IPS-NIHi7 (cell line): ENCODE data around the gene SUSD4.
"Not testable (repeated sequence)": the region's sequence is repeated elsewhere in the genome, so short reads cannot be mapped to it uniquely, and the experiment has no call there.

Experiments used
- DNase-seq: peaks from one replicate; pipeline ENCODE4 v3.0.0; 2012; ENCODE audit warnings: mixed read lengths; ENCODE audit errors: extremely low spot score

Gene SUSD4

GRCh38 chr1:223363856-223364684, at the start of gene SUSD4:
Gene SUSD4, minus strand, starts transcription at chr1:223364176. Its CDS starts 751 bp downstream, at chr1:223363425.
- DNase-seq, result peak; percentile 71

- DNase-seq, result no peak
These were observed 49.2 kb upstream of the SUSD4 start for GRCh38 chr1:223413216-223413615.

GRCh38 chr1:223411710-223412109, 47.7 kb upstream of the SUSD4 start:
- no peak for DNase-seq

- DNase-seq, result no peak
These were observed 47.3 kb upstream of the SUSD4 start for GRCh38 chr1:223411309-223411708.

GRCh38 chr1:223410036-223410435, 46.1 kb upstream of the SUSD4 start:
- no peak for DNase-seq

- DNase-seq, result no peak
These were observed 41.5 kb upstream of the SUSD4 start for GRCh38 chr1:223405507-223405906.

GRCh38 chr1:223403184-223403815, 39.3 kb upstream of the SUSD4 start:
- no peak for DNase-seq

GRCh38 chr1:223402790-223403142, 38.8 kb upstream of the SUSD4 start:
- no peak for DNase-seq

- DNase-seq, result no peak
These were observed 38.2 kb upstream of the SUSD4 start for GRCh38 chr1:223401873-223402789.

GRCh38 chr1:223399393-223399792, 35.4 kb upstream of the SUSD4 start:
- DNase-seq, result not testable (repeated sequence)

GRCh38 chr1:223394706-223395105, 30.7 kb upstream of the SUSD4 start:
- no peak for DNase-seq

- DNase-seq, result no peak
These were observed 30.3 kb upstream of the SUSD4 start for GRCh38 chr1:223394242-223394641.

- DNase-seq, result peak; percentile 33
These were observed 29.6 kb upstream of the SUSD4 start, which contains the start of gene CCDC185 for GRCh38 chr1:223393275-223394214. Gene CCDC185, plus strand, starts transcription at chr1:223393415. Its CDS starts 61 bp downstream, at chr1:223393476.

- no peak for DNase-seq
These were observed 26.6 kb upstream of the SUSD4 start for GRCh38 chr1:223390618-223391017.

GRCh38 chr1:223386013-223386412, 22.0 kb upstream of the SUSD4 start:
- DNase-seq, result no peak

- DNase-seq, result no peak
These were observed 14.8 kb upstream of the SUSD4 start for GRCh38 chr1:223378754-223379153.

GRCh38 chr1:223374064-223374610, 10.2 kb upstream of the SUSD4 start:
- no peak for DNase-seq

- DNase-seq, result peak; percentile 56
These were observed 858 bp upstream of the SUSD4 start for GRCh38 chr1:223364685-223365382.

- DNase-seq, result peak; percentile 41
These were observed 720 bp downstream of the SUSD4 start for GRCh38 chr1:223363057-223363855.
